Kidney (tissue), 14 donors: Measurements from ENCODE around the gene KIF21B. TPM values are rescaled to one million over a fixed set of nuclear protein-coding genes. Genes with fewer than 3 reads are reported as not detected.

Experiments
- DNase-seq, 5 donors: peaks; one replicate each; pipeline ENCODE4 v3.0.0-alpha.2; 2013 to 2020
- FAIRE-seq: peaks from 2 replicates; lab custom pipeline; 2012; peaks lifted over from hg19 to GRCh38; lab: Jason Lieb, UNC
- H3K27ac ChIP-seq, 2 donors: one replicate each; pipeline ENCODE4 v1.7.0; 2013; ENCODE audit warnings: low read depth in 2 of 2, low read length in 2 of 2, inconsistent platforms in 1 of 2
- H3K27me3 ChIP-seq: one replicate; pipeline ENCODE4 v1.7.1; 2013; ENCODE audit warnings: low read length, inconsistent platforms; ENCODE audit not compliant: control insufficient read depth, insufficient read depth
- H3K36me3 ChIP-seq, 3 donors: one replicate each; pipeline versions ENCODE4 v1.7.0 to v1.7.1; 2013; ENCODE audit warnings: low read length in 3 of 3, control low read depth in 1 of 3, inconsistent platforms in 1 of 3; ENCODE audit not compliant: insufficient read depth in 3 of 3, control insufficient read depth in 2 of 3
- H3K4me1 ChIP-seq, 3 donors: one replicate each; pipeline versions ENCODE4 v1.7.0 to v1.7.1; 2013; ENCODE audit warnings: low read length in 3 of 3, inconsistent platforms in 1 of 3, low read depth in 1 of 3; ENCODE audit not compliant: control insufficient read depth in 2 of 3, insufficient read depth in 2 of 3
- H3K4me3 ChIP-seq, 3 donors: one replicate each; pipeline versions ENCODE4 v1.7.0 to v1.8.1; 2013; ENCODE audit warnings: low read length in 3 of 3, control low read depth in 1 of 3, inconsistent platforms in 1 of 3
- H3K9ac ChIP-seq, 3 donors: one replicate each; pipeline versions ENCODE4 v1.7.0 to v1.7.1; 2013; ENCODE audit warnings: low read length in 3 of 3, control low read depth in 1 of 3, inconsistent platforms in 1 of 3
- H3K9me3 ChIP-seq, 3 donors: one replicate each; pipeline versions ENCODE4 v1.7.0 to v1.7.1; 2013; ENCODE audit warnings: low read length in 3 of 3, control low read depth in 1 of 3, inconsistent platforms in 1 of 3; ENCODE audit not compliant: control insufficient read depth in 2 of 3, insufficient read depth in 1 of 3
- intact Hi-C: fragments of 100-400 bp; cut with DNase I; formaldehyde crosslinking; loops from one replicate; pipeline ENCODE4 v1.11.1; 2022
- polyA plus RNA-seq: library from polyadenylated mRNA; stranded (reverse); fragments of 350-450 nt; fragmentation: Illumina TruSeq; extraction: RNeasy Lipid Tissue Mini Kit (QIAGEN cat#74804); gene quantifications from one replicate; pipeline ENCODE4 v1.2.3, GENCODE V29; 2014; ENCODE audit warnings: low read depth, low replicate concordance; ENCODE audit not compliant: insufficient read depth
- total RNA-seq: library from RNA; stranded (reverse); fragmentation: NEBNext Ultra II Directional; extraction: Animal tissue kit (Norgen Biotek cat#: 25700); gene quantifications from one replicate; pipeline ENCODE4 v1.2.1, GENCODE V29; 2021
- TF ChIP-seq, protein P1 (sequence below): IDR thresholded peaks from 3 replicates; pipeline ENCODE4 v1.5.1; 2012; ENCODE audit warnings: mild to moderate bottlenecking, moderate library complexity, borderline replicate concordance; ENCODE audit not compliant: insufficient read depth; ENCODE audit errors: extremely low read depth
- donor health status: control.
- donor health status: control.
- donor health status: control.
- donor health status: control.
- donor health status: control.
- donor health status: DM: yes; HTN: yes; CAD: no.
- donor health status: Normal renal cell carcinoma (clear cell type).

Gene KIF21B
- total and polyA plus RNA-seq, 2 donors from 2014 or later, result 0.19 to 5.6 TPM

DNA sequence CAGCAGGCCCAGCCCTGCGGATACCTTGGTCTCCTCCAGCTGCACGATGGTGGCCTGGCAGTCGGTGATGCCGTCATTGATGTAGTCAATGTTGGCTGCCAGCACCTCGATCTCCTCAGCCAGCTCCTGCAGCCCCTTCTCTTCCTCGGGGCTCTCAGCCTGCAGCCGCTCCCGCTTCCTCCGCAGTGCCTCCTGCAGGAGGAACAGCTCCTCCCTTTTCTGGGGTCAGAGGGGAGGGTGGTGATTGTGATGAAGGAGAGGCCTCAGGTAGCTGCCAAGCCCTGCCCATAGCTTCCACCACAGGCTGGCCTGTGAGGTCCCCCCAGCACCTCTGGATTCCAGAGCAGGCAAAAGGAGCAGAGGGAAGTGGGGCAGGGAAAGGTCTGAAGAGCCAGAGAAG lies 33.4 kb downstream of the KIF21B start:
- no peaks in the 10 kb centered on the region for H3K27me3 ChIP-seq
- FAIRE-seq (no peak), DNase-seq (no peak)
- intact Hi-C loops, result no loop called here
- no peak overlapping the region for H3K27ac ChIP-seq
- no peak overlapping the region for H3K9ac ChIP-seq
- TF ChIP-seq, protein P1, sequence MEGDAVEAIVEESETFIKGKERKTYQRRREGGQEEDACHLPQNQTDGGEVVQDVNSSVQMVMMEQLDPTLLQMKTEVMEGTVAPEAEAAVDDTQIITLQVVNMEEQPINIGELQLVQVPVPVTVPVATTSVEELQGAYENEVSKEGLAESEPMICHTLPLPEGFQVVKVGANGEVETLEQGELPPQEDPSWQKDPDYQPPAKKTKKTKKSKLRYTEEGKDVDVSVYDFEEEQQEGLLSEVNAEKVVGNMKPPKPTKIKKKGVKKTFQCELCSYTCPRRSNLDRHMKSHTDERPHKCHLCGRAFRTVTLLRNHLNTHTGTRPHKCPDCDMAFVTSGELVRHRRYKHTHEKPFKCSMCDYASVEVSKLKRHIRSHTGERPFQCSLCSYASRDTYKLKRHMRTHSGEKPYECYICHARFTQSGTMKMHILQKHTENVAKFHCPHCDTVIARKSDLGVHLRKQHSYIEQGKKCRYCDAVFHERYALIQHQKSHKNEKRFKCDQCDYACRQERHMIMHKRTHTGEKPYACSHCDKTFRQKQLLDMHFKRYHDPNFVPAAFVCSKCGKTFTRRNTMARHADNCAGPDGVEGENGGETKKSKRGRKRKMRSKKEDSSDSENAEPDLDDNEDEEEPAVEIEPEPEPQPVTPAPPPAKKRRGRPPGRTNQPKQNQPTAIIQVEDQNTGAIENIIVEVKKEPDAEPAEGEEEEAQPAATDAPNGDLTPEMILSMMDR, result no peak
- no peaks in the 10 kb centered on the region for H3K4me1 ChIP-seq
- H3K4me3 ChIP-seq, result no peak overlapping the region
- no peaks in the 10 kb centered on the region for H3K9me3 ChIP-seq
- H3K36me3 ChIP-seq, result no peaks in the 10 kb centered on the region

DNA sequence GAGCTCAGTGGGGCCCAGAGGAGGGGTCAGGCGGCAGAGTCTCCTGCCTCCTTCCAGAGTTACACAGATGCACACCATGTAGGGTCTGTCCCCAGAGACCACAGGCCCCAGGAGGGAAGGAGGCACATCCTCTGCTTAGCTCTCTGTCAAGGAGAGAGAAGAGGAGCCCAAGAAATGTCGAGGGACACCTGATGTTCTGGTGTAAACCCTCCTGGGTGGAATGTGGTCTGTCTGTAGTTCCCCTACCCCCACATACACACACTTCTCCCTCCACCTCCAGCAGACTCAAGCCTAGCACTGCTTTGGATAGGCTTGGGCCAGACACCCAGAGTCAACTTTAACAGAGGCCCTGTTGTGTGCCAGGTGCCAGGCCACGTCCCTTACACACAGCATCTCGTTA lies 34.2 kb downstream of the KIF21B start:
- Histone ChIP-seq H3K9ac (no peak overlapping the region), H3K4me3 (no peak overlapping the region), H3K27me3 (no peaks in the 10 kb centered on the region), H3K27ac (no peak overlapping the region), H3K9me3 (no peaks in the 10 kb centered on the region), H3K4me1 (no peaks in the 10 kb centered on the region), H3K36me3 (no peaks in the 10 kb centered on the region)
- intact Hi-C loops, result no loop called here
- TF ChIP-seq, protein P1, result no peak
- DNase-seq, result no peak
- FAIRE-seq, result no peak

DNA sequence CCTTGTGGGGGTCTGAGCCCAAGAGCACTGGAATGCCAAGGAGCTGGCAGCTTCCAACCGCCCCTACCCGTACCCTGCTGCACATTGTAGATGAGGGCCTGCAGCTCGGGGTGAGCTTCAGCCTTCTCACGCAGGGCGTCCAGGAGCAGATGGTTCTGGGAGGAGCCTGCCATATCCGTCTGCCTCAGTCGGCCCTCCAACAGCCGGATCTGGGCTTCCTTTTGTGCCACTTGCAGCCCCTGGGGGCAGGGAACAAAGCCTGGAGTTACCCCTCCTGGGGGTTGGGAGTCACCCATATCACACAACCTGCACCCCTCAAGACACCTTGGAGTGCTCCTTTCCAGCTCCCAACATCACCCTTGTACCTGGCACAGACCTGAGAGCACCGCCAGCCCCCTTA lies 34.8 kb downstream of the KIF21B start:
- no peak for DNase-seq
- Histone ChIP-seq H3K4me3 (no peak overlapping the region), H3K27ac (no peak overlapping the region), H3K9ac (no peak overlapping the region), H3K4me1 (no peaks in the 10 kb centered on the region), H3K36me3 (no peaks in the 10 kb centered on the region), H3K9me3 (no peaks in the 10 kb centered on the region), H3K27me3 (no peaks in the 10 kb centered on the region)
- FAIRE-seq, result no peak
- TF ChIP-seq, protein P1, result no peak
- intact Hi-C loops, result no loop called here

DNA sequence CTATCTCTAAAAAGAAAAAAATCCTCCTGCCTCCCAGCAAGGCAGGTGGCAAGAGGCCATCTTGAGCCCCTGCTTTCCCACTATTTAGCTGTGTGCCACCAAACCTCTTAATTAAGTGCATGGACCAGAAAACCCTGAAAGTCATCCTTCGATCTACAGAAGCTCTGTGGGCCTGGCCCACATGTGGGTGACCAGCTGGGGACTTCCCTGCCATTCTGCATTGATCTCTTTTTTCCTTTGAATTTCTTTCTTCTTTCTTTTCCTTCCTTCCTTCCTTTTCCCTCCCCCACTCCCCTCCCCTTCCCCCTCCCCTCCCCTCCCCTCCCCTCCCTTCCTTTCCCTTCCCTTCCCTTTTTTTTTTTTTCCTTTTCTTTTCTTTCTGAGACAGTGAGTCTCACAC lies 38.0 kb downstream of the KIF21B start:
- no peak for DNase-seq
- Histone ChIP-seq H3K9ac (no peak overlapping the region), H3K4me1 (no peaks in the 10 kb centered on the region), H3K27ac (no peak overlapping the region), H3K27me3 (no peaks in the 10 kb centered on the region), H3K4me3 (no peak overlapping the region), H3K36me3 (no peaks in the 10 kb centered on the region), H3K9me3 (no peaks in the 10 kb centered on the region)
- intact Hi-C loops, result no loop called here
- TF ChIP-seq, protein P1, result no peak
- FAIRE-seq, result no peak
